ENCODE data around the gene CHCHD3.

DNA sequence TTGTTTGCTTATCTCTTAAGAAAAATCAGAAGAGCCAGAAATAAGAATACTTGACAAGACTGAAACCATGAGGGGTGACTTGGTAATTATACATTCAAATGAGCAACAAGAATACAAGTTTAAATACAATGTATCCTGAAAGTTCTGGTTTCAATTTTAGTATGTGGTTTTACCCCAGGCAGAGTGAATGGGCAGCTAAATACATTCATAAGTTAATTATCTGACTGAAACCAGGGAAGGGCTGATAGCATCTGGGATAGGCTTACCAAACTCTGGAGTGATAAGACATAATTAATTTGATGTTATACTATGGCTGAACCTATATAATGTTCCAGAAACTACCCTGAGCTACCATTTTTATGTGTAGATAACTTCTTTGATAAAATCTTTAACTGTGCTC, 253.4 kb downstream of the CHCHD3 start:
- TF ChIP-seq CTCF (conservative IDR thresholded peaks at IDR 0.05; ENCODE audit: low read length) = no peak
- TF ChIP-seq EZH2phosphoT487 (IDR thresholded peaks at IDR 0.05; ENCODE audit: borderline replicate concordance, low read depth, low read length) = no peak
